ENCODE results near the gene MAN2B1.

Gene MAN2B1

DNA sequence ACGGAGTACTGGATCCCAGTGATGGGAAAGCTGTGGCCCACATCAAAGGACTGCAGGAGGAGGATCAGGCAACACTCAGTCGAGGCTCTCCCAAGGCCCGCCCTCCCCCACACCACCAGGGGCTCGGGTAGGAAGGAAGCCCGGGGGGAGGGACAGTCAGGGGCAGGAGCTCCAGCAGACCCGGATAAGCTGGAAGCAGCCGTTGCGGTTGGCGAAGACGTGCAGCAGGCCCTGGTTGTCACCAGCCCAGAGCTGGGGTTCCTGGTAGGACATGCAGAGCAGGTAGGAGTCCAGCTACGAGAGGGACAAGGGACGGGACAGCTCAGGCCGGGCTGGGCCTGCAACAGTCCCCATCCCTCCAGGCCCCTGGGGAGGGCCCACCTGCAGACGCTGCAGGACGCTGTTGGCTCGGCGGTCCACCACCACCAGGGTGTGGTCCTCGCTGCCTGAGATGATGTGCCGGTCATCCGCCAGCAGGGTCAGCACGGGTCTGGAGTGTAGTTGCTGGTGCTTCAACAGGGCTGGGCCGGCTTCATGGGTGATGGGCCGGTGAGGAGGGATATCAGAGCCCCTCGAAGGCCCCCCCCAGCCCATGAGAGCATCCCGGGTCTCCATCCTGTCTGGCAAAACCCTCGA is 23.2 kb upstream of the MAN2B1 start:
- no peak overlapping the region for H3K4me3 ChIP-seq (ENCODE audit: insufficient read depth in 1 of 2, low read depth in 1 of 2, low read length in 2 of 2)
- H3K9ac ChIP-seq (ENCODE audit: low read length), result no peak overlapping the region
- H3K27ac ChIP-seq (ENCODE audit: low read length, poor library complexity, severe bottlenecking), result no peak overlapping the region
- no peaks in the 10 kb centered on the region for H3K27me3 ChIP-seq (ENCODE audit: control insufficient read depth in 1 of 2, insufficient read depth in 1 of 2, low read length in 2 of 2)
- H3K4me2 ChIP-seq (ENCODE audit: low read length, poor library complexity, severe bottlenecking), result no peak overlapping the region
- H2BK120ac ChIP-seq (ENCODE audit: low read depth, low read length), result no peak overlapping the region
- no peak overlapping the region for H2AK5ac ChIP-seq (ENCODE audit: low read length, severe bottlenecking)
- no peak overlapping the region for H4K91ac ChIP-seq (ENCODE audit: low read length)
- H3K23ac ChIP-seq (ENCODE audit: low read length in 2 of 2), result no peak overlapping the region
- H3K18ac ChIP-seq (ENCODE audit: low read depth in 1 of 2, low read length in 2 of 2), result no peak overlapping the region
- H2BK15ac ChIP-seq (ENCODE audit: low read depth, poor library complexity, severe bottlenecking), result no peak overlapping the region
- H3K4ac ChIP-seq (ENCODE audit: low read depth in 1 of 2, low read length in 2 of 2), result no peak overlapping the region
- H2BK5ac ChIP-seq (ENCODE audit: low read depth, low read length, poor library complexity, severe bottlenecking), result no peak overlapping the region
- no peaks in the 10 kb centered on the region for H3K9me3 ChIP-seq (ENCODE audit: control insufficient read depth, low read length)
- peaks cover 35 to 44% of the 10 kb centered on the region in 2 experiments for H3K36me3 ChIP-seq (ENCODE audit: control insufficient read depth in 1 of 2, insufficient read depth in 2 of 2, low read depth in 1 of 2, low read length in 2 of 2)
- no peak overlapping the region for H2AFZ ChIP-seq (ENCODE audit: low read depth, low read length)
- peak overlapping the region; percentile 19 for H4K8ac ChIP-seq (ENCODE audit: low read length)
- H3K4me1 ChIP-seq (ENCODE audit: control insufficient read depth, insufficient read depth, low read depth, low read length), result peaks cover 2% of the 10 kb centered on the region
- 87% methylated on average over 24 of the region's 26 CpGs for WGBS
- DNase-seq, result no peak
- no peak overlapping the region for H2BK12ac ChIP-seq (ENCODE audit: low read length in 2 of 2)
- H3K14ac ChIP-seq (ENCODE audit: low read length in 2 of 2), result no peak overlapping the region
- peaks cover 12% of the 10 kb centered on the region for H3K79me1 ChIP-seq (replicated peaks; ENCODE audit: low read length, poor library complexity, severe bottlenecking)

- Histone ChIP-seq H3K27ac (ENCODE audit: low read length, poor library complexity, severe bottlenecking) (no peak overlapping the region), H2AFZ (ENCODE audit: low read depth, low read length) (no peak overlapping the region), H3K4me3 (ENCODE audit: insufficient read depth in 1 of 2, low read depth in 1 of 2, low read length in 2 of 2) (no peak overlapping the region), H3K4me2 (ENCODE audit: low read length, poor library complexity, severe bottlenecking) (no peak overlapping the region), H4K91ac (ENCODE audit: low read length) (no peak overlapping the region), H3K23ac (ENCODE audit: low read length in 2 of 2) (no peak overlapping the region), H3K9me3 (ENCODE audit: control insufficient read depth, low read length) (no peaks in the 10 kb centered on the region), H4K8ac (ENCODE audit: low read length) (no peak overlapping the region), H3K79me1 (replicated peaks; ENCODE audit: low read length, poor library complexity, severe bottlenecking) (peaks cover 9% of the 10 kb centered on the region), H2BK12ac (ENCODE audit: low read length in 2 of 2) (no peak overlapping the region), H2BK5ac (ENCODE audit: low read depth, low read length, poor library complexity, severe bottlenecking) (no peak overlapping the region), H2BK15ac (ENCODE audit: low read depth, poor library complexity, severe bottlenecking) (no peak overlapping the region), H2AK5ac (ENCODE audit: low read length, severe bottlenecking) (no peak overlapping the region), H3K4ac (ENCODE audit: low read depth in 1 of 2, low read length in 2 of 2) (no peak overlapping the region), H3K14ac (ENCODE audit: low read length in 2 of 2) (no peak overlapping the region), H3K18ac (ENCODE audit: low read depth in 1 of 2, low read length in 2 of 2) (no peak overlapping the region), H3K9ac (ENCODE audit: low read length) (no peak overlapping the region), H3K4me1 (ENCODE audit: control insufficient read depth, insufficient read depth, low read depth, low read length) (no peaks in the 10 kb centered on the region), H3K27me3 (ENCODE audit: control insufficient read depth in 1 of 2, insufficient read depth in 1 of 2, low read length in 2 of 2) (no peaks in the 10 kb centered on the region), H3K36me3 (ENCODE audit: control insufficient read depth in 1 of 2, insufficient read depth in 2 of 2, low read depth in 1 of 2, low read length in 2 of 2) (peaks cover 32 to 41% of the 10 kb centered on the region in 2 experiments), H2BK120ac (ENCODE audit: low read depth, low read length) (no peak overlapping the region)
- 90% methylated on average over 12 of the region's 12 CpGs for WGBS
- DNase-seq, result no peak
Observed at GRCh38 chr19:12689012-12689411, 22.5 kb upstream of the MAN2B1 start.

DNA sequence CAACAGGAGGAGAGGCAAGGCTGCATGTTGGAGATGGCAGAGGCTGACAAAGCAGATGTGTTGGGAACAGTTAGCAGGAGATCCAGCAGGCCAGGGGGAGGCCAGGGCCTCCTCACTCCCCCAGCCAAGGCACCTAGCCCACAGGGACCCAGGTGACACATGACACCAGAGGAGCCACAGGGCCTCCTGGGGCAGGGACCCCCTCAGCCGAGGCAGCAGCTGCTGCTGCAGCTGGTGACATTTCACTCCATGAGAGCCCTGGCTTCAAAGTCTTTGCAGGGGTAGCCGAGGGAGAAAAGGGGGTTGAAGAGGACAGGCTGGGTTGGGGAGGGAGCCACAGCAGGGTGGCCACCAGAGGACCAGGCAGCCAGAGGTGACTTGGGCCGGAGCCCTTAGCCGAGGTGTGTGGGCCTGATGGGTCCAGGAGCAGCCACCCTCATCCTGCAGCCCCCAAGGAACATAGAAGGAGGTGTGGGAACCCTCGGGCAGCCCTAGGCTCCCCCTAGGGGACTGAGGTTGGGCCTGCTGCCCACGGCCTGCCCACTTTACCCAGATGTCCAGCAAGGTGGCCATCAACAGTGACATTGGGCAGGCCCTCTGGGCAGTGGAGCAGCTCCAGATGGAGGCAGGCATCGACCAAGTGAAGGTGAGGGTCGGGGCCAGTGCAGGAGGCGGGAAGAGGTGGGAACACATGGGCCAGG is 21.1 kb upstream of the MAN2B1 start, which contains the start of gene GNG14:
GNG14 (plus strand) TSS at position 503 of the 701 bp plus-strand sequence; CDS start at position 554, 51 bp downstream.
- no peak within 1 kb of the TSS for H3K14ac ChIP-seq (ENCODE audit: low read length in 2 of 2)
- no peaks in the 10 kb centered on the region for H3K27me3 ChIP-seq (ENCODE audit: control insufficient read depth in 1 of 2, insufficient read depth in 1 of 2, low read length in 2 of 2)
- no peaks in the 10 kb centered on the region for H3K4me1 ChIP-seq (ENCODE audit: control insufficient read depth, insufficient read depth, low read depth, low read length)
- no peak within 1 kb of the TSS for H3K27ac ChIP-seq (ENCODE audit: low read length, poor library complexity, severe bottlenecking)
- no peaks in the 10 kb centered on the region for H3K9me3 ChIP-seq (ENCODE audit: control insufficient read depth, low read length)
- H2BK120ac ChIP-seq (ENCODE audit: low read depth, low read length), result no peak within 1 kb of the TSS
- no peak within 1 kb of the TSS for H2BK12ac ChIP-seq (ENCODE audit: low read length in 2 of 2)
- no peak within 1 kb of the TSS for H3K23ac ChIP-seq (ENCODE audit: low read length in 2 of 2)
- no peak for DNase-seq
- no peak within 1 kb of the TSS for H3K9ac ChIP-seq (ENCODE audit: low read length)
- H3K36me3 ChIP-seq (ENCODE audit: control insufficient read depth in 1 of 2, insufficient read depth in 2 of 2, low read depth in 1 of 2, low read length in 2 of 2), result peaks cover 26 to 37% of the 10 kb centered on the region in 2 experiments
- 97% methylated on average over 9 of the region's 9 CpGs for WGBS
- H2AFZ ChIP-seq (ENCODE audit: low read depth, low read length), result no peak within 1 kb of the TSS
- no peak within 1 kb of the TSS for H4K91ac ChIP-seq (ENCODE audit: low read length)
- no peak within 1 kb of the TSS for H3K4me3 ChIP-seq (ENCODE audit: insufficient read depth in 1 of 2, low read depth in 1 of 2, low read length in 2 of 2)
- H2AK5ac ChIP-seq (ENCODE audit: low read length, severe bottlenecking), result no peak within 1 kb of the TSS
- no peak within 1 kb of the TSS for H3K4ac ChIP-seq (ENCODE audit: low read depth in 1 of 2, low read length in 2 of 2)
- H4K8ac ChIP-seq (ENCODE audit: low read length), result peak within 1 kb of the TSS; percentile 16
- H3K18ac ChIP-seq (ENCODE audit: low read depth in 1 of 2, low read length in 2 of 2), result no peak within 1 kb of the TSS
- H2BK15ac ChIP-seq (ENCODE audit: low read depth, poor library complexity, severe bottlenecking), result no peak within 1 kb of the TSS
- peaks cover 9% of the 10 kb centered on the region for H3K79me1 ChIP-seq (replicated peaks; ENCODE audit: low read length, poor library complexity, severe bottlenecking)
- H3K4me2 ChIP-seq (ENCODE audit: low read length, poor library complexity, severe bottlenecking), result no peak within 1 kb of the TSS
- H2BK5ac ChIP-seq (ENCODE audit: low read depth, low read length, poor library complexity, severe bottlenecking), result no peak within 1 kb of the TSS

DNA sequence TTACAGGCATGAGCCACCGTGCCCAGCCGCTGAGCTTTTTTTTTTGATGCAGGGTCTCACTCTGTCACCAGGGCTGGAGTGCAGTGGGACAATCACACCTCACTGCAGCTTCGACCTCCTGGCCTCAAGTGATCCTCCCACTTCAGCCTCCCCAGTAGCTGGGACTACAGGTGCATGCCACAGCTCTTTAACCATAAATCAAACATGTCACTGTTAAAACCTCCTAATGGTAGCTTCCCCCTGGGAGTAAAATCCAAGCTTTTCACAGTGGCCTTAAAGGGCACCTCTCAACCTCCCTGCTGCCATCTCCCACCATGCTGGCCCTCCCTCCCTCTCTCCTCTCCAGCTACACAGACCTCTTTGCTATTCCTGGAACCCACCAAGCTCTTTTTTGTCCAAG is 19.3 kb upstream of the MAN2B1 start:
- Histone ChIP-seq H4K8ac (ENCODE audit: low read length) (no peak overlapping the region), H3K4me3 (ENCODE audit: insufficient read depth in 1 of 2, low read depth in 1 of 2, low read length in 2 of 2) (no peak overlapping the region), H3K9me3 (ENCODE audit: control insufficient read depth, low read length) (no peaks in the 10 kb centered on the region), H3K4me1 (ENCODE audit: control insufficient read depth, insufficient read depth, low read depth, low read length) (no peaks in the 10 kb centered on the region), H3K4ac (ENCODE audit: low read depth in 1 of 2, low read length in 2 of 2) (no peak overlapping the region), H2AFZ (ENCODE audit: low read depth, low read length) (no peak overlapping the region), H2AK5ac (ENCODE audit: low read length, severe bottlenecking) (no peak overlapping the region), H3K4me2 (ENCODE audit: low read length, poor library complexity, severe bottlenecking) (no peak overlapping the region), H2BK12ac (ENCODE audit: low read length in 2 of 2) (no peak overlapping the region), H3K18ac (ENCODE audit: low read depth in 1 of 2, low read length in 2 of 2) (no peak overlapping the region), H3K23ac (ENCODE audit: low read length in 2 of 2) (no peak overlapping the region), H3K36me3 (ENCODE audit: control insufficient read depth in 1 of 2, insufficient read depth in 2 of 2, low read depth in 1 of 2, low read length in 2 of 2) (peaks cover 19 to 30% of the 10 kb centered on the region in 2 experiments), H2BK15ac (ENCODE audit: low read depth, poor library complexity, severe bottlenecking) (no peak overlapping the region), H3K79me1 (replicated peaks; ENCODE audit: low read length, poor library complexity, severe bottlenecking) (peaks cover 4% of the 10 kb centered on the region), H3K9ac (ENCODE audit: low read length) (no peak overlapping the region), H4K91ac (ENCODE audit: low read length) (no peak overlapping the region), H3K27me3 (ENCODE audit: control insufficient read depth in 1 of 2, insufficient read depth in 1 of 2, low read length in 2 of 2) (no peaks in the 10 kb centered on the region), H2BK120ac (ENCODE audit: low read depth, low read length) (no peak overlapping the region), H3K27ac (ENCODE audit: low read length, poor library complexity, severe bottlenecking) (no peak overlapping the region), H3K14ac (ENCODE audit: low read length in 2 of 2) (no peak overlapping the region), H2BK5ac (ENCODE audit: low read depth, low read length, poor library complexity, severe bottlenecking) (no peak overlapping the region)
- 92% methylated on average over 3 of the region's 3 CpGs for WGBS
- no peak for DNase-seq
